GM12878 (cell line): ENCODE results near the gene CHFR. TPM values are rescaled to one million over a fixed set of nuclear protein-coding genes. Genes with fewer than 3 reads are reported as not detected.
A peak's percentile ranks its signal among the peaks of the same experiment; 100 is the strongest.

ENCODE experiments used
- ATAC-seq: fragments of 200-7000 bp; cut with Tn5 transposase; 3 replicates; pipeline ENCODE4 v1.9.1; 2020; ENCODE audit warnings: mild to moderate bottlenecking, moderate library complexity
- BruUV-seq: library from RNA; stranded (reverse); fragments of 400-500 nt; replicated peaks from 2 replicates; lab custom pipeline; 2021; lab: Mats Ljungman, UMichigan
- CTCF ChIA-PET: fragments of 300-600 bp; sonication (Branson Sonifier 250); formaldehyde crosslinking; extraction: SDS; loops from one replicate; lab custom pipeline; 2021; ENCODE audit warnings: inconsistent platforms; lab: Yijun Ruan, JAX
- POLR2A ChIA-PET: fragments of 350-600 bp; formaldehyde crosslinking; extraction: SDS; loops from one replicate; lab custom pipeline; 2021; ENCODE audit warnings: inconsistent platforms; lab: Charles Lee
- RAD21 ChIA-PET: fragments of 300-600 bp; sonication (Branson Sonifier 250); formaldehyde crosslinking; loops from one replicate; lab custom pipeline; 2023; ENCODE audit warnings: antibody characterized with exemption; ENCODE audit not compliant: unreplicated experiment; lab: Charles Lee
- SMC1A ChIA-PET: fragments of 300-600 bp; sonication (Branson Sonifier 250); formaldehyde crosslinking; loops from one replicate; lab custom pipeline; 2023; ENCODE audit not compliant: unreplicated experiment, uncharacterized antibody; lab: Charles Lee
- DNase-seq: peaks from one replicate; pipeline ENCODE4 v3.0.0-alpha.2; 2011; ENCODE audit warnings: low read depth, low spot score
- FAIRE-seq: peaks from 3 replicates; lab custom pipeline; 2011; peaks lifted over from hg19 to GRCh38; lab: Jason Lieb, UNC
- H2AFZ ChIP-seq: 2 replicates; pipeline ENCODE4 v1.6.0; 2011; ENCODE audit warnings: low read depth, low read length, control low read depth; ENCODE audit not compliant: control insufficient read depth
- H3K27ac ChIP-seq: 2 replicates; pipeline ENCODE4 v1.5.1; 2011; ENCODE audit warnings: control low read depth; ENCODE audit not compliant: control insufficient read depth, insufficient read depth
- H3K27me3 ChIP-seq, 2 experiments: replicated peaks in 1 of 2; 2 replicates each; pipeline versions ENCODE4 v1.6.0 to v1.6.1; 2011; ENCODE audit warnings: low read length in 1 of 2; ENCODE audit not compliant: control insufficient read depth in 2 of 2, insufficient read depth in 2 of 2
- H3K36me3 ChIP-seq, 2 experiments: 2 replicates each; pipeline ENCODE4 v1.5.1; 2011; ENCODE audit warnings: low read length in 1 of 2; ENCODE audit not compliant: control insufficient read depth in 2 of 2, insufficient read depth in 2 of 2
- H3K4me1 ChIP-seq: 2 replicates; pipeline ENCODE4 v1.6.1; 2011; ENCODE audit warnings: mild to moderate bottlenecking, low read length, moderate library complexity, mixed read lengths; ENCODE audit not compliant: control insufficient read depth, insufficient read depth
- H3K4me2 ChIP-seq: 2 replicates; pipeline ENCODE4 v1.6.0; 2011; ENCODE audit warnings: control low read depth; ENCODE audit not compliant: control insufficient read depth, insufficient read depth
- H3K4me3 ChIP-seq: fragments of 200-600 bp; sonication (generic); 2 replicates; pipeline ENCODE4 v1.5.1; 2016
- H3K79me2 ChIP-seq: 2 replicates; pipeline ENCODE4 v1.6.0; 2011; ENCODE audit warnings: low read length; ENCODE audit not compliant: control insufficient read depth, insufficient read depth
- H3K9ac ChIP-seq: 2 replicates; pipeline ENCODE4 v1.8.0; 2011; ENCODE audit warnings: low read length, control low read depth, mixed read lengths; ENCODE audit not compliant: control insufficient read depth, insufficient read depth
- H3K9me3 ChIP-seq: replicated peaks from 3 replicates; pipeline ENCODE4 v1.5.1; 2011; ENCODE audit warnings: mild to moderate bottlenecking, low read length; ENCODE audit not compliant: control insufficient read depth, insufficient read depth
- H4K20me1 ChIP-seq: 2 replicates; pipeline ENCODE4 v1.6.0; 2011; ENCODE audit not compliant: control insufficient read depth, insufficient read depth
- DPF2 ChIP-seq: fragments of 450-650 bp; IDR thresholded peaks from 2 replicates; pipeline ENCODE4 v1.6.1; 2017; ENCODE audit warnings: mild to moderate bottlenecking
- POLR2A ChIP-seq: IDR thresholded peaks from 2 replicates; pipeline ENCODE4 v1.6.1; 2011; ENCODE audit warnings: low read depth, mild to moderate bottlenecking, low read length
- STAT1 ChIP-seq: fragments of 450-650 bp; conservative IDR thresholded peaks from 2 replicates; pipeline ENCODE4 v1.6.1; 2014; ENCODE audit warnings: antibody characterized with exemption, mild to moderate bottlenecking
- ZZZ3 ChIP-seq: IDR thresholded peaks from 2 replicates; pipeline ENCODE4 v1.6.1; 2011; ENCODE audit warnings: low read depth; ENCODE audit not compliant: control insufficient read depth, insufficient read length
- WGBS: methylation state at CpG from one replicate; pipeline ENCODE4 v1.1.6; 2016; ENCODE audit warnings: low lambda C conversion rate; ENCODE audit not compliant: insufficient replicate concordance, insufficient coverage; ENCODE audit errors: missing lambda C conversion rate; 5-methylcytosine and 5-hydroxymethylcytosine counted together
- in situ Hi-C: fragments of 300-500 bp; cut with MboI; formaldehyde crosslinking; loops from 9 replicates; pipeline ENCODE4 v1.14.3; 2018; ENCODE audit warnings: mixed read lengths
- intact Hi-C: fragments of 100-400 bp; cut with micrococcal nuclease; formaldehyde crosslinking; loops from one replicate; pipeline ENCODE4 v1.14.2; 2022; ENCODE audit not compliant: unreplicated experiment
- polyA plus RNA-seq, 11 experiments: library from polyadenylated mRNA; depleted of rRNA in 4 of 11; unstranded in 6 of 11; stranded (reverse) in 5 of 11; fragments of >200 nt; fragmentation: Nextera tagmentation in 4 of 11; fragmentation: Illumina TruSeq in 1 of 11; extraction: Ambion mirVana in 4 of 11; extraction: Trizol in 1 of 11; gene quantifications; 1 replicate in 1 of 11; 2 replicates in 10 of 11; pipeline versions ENCODE4 v1.2.1 to v1.2.3, GENCODE V29; 2011 to 2016; ENCODE audit warnings: inconsistent platforms in 2 of 11, missing spikeins in 2 of 11, low read depth in 1 of 11
- total RNA-seq, 4 experiments: library from RNA; depleted of rRNA in 3 of 4; stranded (reverse); fragments of >200 nt in 3 of 4; fragmentation: Illumina TruSeq in 1 of 4; extraction: Trizol in 1 of 4; gene quantifications; 2 replicates each; pipeline versions ENCODE4 v1.2.1 to v1.2.3, GENCODE V29; 2013 to 2021

CHFR gene
- total and polyA plus RNA-seq, 10 of the 15 experiments (the other 5 are each of a cell fraction or from before 2014, with no cell fraction given), result 1.1 to 49.4 (median 34.4) TPM

DNA sequence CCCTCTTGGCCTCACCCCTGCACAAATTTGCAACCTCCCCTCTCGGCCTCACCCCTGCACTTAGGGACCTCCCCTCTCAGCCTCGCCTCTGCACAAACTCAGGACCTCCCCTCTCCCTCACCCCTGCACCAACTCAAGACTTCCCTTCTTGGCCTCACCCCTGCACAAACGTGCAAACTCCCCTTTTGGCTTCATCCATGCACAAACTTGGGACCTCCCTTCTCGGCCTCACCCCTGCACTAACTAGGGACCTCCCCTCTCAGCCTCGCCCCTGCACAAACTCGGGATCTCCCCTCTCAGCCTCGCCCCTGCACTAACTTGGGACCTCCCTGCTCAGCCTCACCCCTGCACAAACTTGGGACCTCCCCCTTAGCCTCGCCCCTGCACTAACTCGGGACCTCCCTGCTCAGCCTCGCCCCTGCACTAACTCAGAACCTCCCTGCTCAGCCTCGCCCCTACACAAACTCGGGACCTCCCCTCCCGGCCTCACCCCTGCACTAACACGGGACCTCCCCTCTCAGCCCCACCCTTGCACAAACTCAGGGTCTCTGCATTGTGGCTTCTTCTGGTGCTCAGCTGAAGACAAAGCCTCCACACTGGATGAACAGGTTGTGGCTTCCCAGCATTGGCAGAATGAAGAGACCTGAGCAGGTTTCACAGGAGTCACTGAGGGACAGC, 47.7 kb downstream of the CHFR start:
- no peaks in the 10 kb centered on the region for H3K9me3 ChIP-seq
- CTCF ChIA-PET, result no interaction called here
- no peak overlapping the region for H2AFZ ChIP-seq
- POLR2A ChIA-PET, result no interaction called here
- H3K4me2 ChIP-seq, result no peak overlapping the region
- RAD21 ChIA-PET, result no interaction called here
- intact Hi-C loops, result no loop called here
- no peak overlapping the region for H3K4me3 ChIP-seq
- TF ChIP-seq POLR2A (peak; percentile 34), ZZZ3 (no peak)
- no peaks in the 10 kb centered on the region for H3K27me3 ChIP-seq
- FAIRE-seq (no peak), DNase-seq (no peak), ATAC-seq (no peak)
- 82% methylated on average over 13 of the region's 14 CpGs for WGBS
- H4K20me1 ChIP-seq, result no peaks in the 10 kb centered on the region
- no peaks in the 10 kb centered on the region for H3K4me1 ChIP-seq
- H3K36me3 ChIP-seq, result peaks cover 6 to 11% of the 10 kb centered on the region in 2 experiments; a peak in 3 of 4 replicates
- H3K27ac ChIP-seq, result no peak overlapping the region
- H3K9ac ChIP-seq, result no peak overlapping the region
- SMC1A ChIA-PET, result no interaction called here
- no TSS peak for BruUV-seq
- in situ Hi-C loops, result no loop called here
- no peaks in the 10 kb centered on the region for H3K79me2 ChIP-seq

- Histone ChIP-seq H2AFZ (no peak overlapping the region), H3K4me2 (no peak overlapping the region), H3K4me1 (no peaks in the 10 kb centered on the region), H4K20me1 (no peaks in the 10 kb centered on the region), H3K4me3 (no peak overlapping the region), H3K9me3 (no peaks in the 10 kb centered on the region), H3K27me3 (no peaks in the 10 kb centered on the region), H3K79me2 (no peaks in the 10 kb centered on the region), H3K9ac (no peak overlapping the region), H3K27ac (no peak overlapping the region)
- CTCF ChIA-PET, result interaction anchor here (0.7 kb wide), 1 partner anchor 18 kb away, joined by 3 read pairs; no protein-coding TSS in a partner anchor
- ATAC-seq, result no peak
- RAD21 ChIA-PET, result no interaction called here
- BruUV-seq, result no TSS peak
- POLR2A ChIA-PET, result no interaction called here
- intact Hi-C loops, result no loop called here
- no peak for FAIRE-seq
- TF ChIP-seq DPF2 (no peak), STAT1 (no peak)
- TF ChIP-seq, all 136 proteins: peak for 0
- SMC1A ChIA-PET, result no interaction called here
- in situ Hi-C loops, result no loop called here
- 98% methylated on average over 17 of the region's 17 CpGs for WGBS
- no peak for DNase-seq
- peaks cover 6 to 10% of the 10 kb centered on the region in 2 experiments; a peak in 3 of 4 replicates for H3K36me3 ChIP-seq
These were observed 48.9 kb downstream of the CHFR start for GRCh38 chr12:132838410-132839080.
